Pancreas (tissue), 10 donors: ENCODE results near the gene DAAM2. TPM values are rescaled to one million over a fixed set of nuclear protein-coding genes. Genes with fewer than 3 reads are reported as not detected.

ENCODE experiments used
- ATAC-seq, 4 donors: fragments of 200-7000 bp; cut with Tn5 transposase; one replicate each; pipeline versions ENCODE4 v1.8.0 to v1.9.1; 2020; ENCODE audit warnings: mild to moderate bottlenecking in 4 of 4, moderate library complexity in 4 of 4
- DNase-seq, 6 donors: peaks; one replicate each; pipeline ENCODE4 v3.0.0-alpha.2; 2020
- FAIRE-seq: peaks from 2 replicates; lab custom pipeline; 2012; peaks lifted over from hg19 to GRCh38; lab: Jason Lieb, UNC
- H3K27ac ChIP-seq, 4 donors: fragments of 200-600 bp; sonication (generic); 1 replicate in 3 of 4; 2 replicates in 1 of 4; pipeline versions ENCODE4 v1.5.0 to v1.8.0; 2020
- H3K27me3 ChIP-seq, 4 donors: fragments of 200-600 bp; one replicate each; pipeline ENCODE4 v1.8.0; 2021
- H3K36me3 ChIP-seq, 3 donors: fragments of 200-600 bp; sonication (generic) in 1 of 3; one replicate each; pipeline versions ENCODE4 v1.5.0 to v1.8.0; 2020 to 2021
- H3K4me1 ChIP-seq, 3 donors: fragments of 200-600 bp; one replicate each; pipeline ENCODE4 v1.8.0; 2021
- H3K4me3 ChIP-seq, 4 donors: fragments of 200-600 bp; sonication (generic) in 2 of 4; one replicate each; pipeline versions ENCODE4 v1.5.0 to v1.8.0; 2020 to 2021
- H3K9me3 ChIP-seq, 4 donors: fragments of 200-600 bp; one replicate each; pipeline ENCODE4 v1.8.0; 2021
- CTCF ChIP-seq, 4 donors: fragments of 200-600 bp; sonication (generic) in 3 of 4; IDR thresholded peaks; one replicate each; pipeline versions ENCODE4 v1.5.0 to v1.8.0; 2021; ENCODE audit warnings: antibody characterized with exemption in 4 of 4
- WGBS, 2 donors: extraction: QIAGEN DNeasy Blood & Tissue Kit; methylation state at CpG; one replicate each; pipeline ENCODE4 v1.1.7; 2013; 5-methylcytosine and 5-hydroxymethylcytosine counted together
- intact Hi-C, 3 donors: fragments of 100-400 bp; cut with DNase I; formaldehyde crosslinking; loops; one replicate each; pipeline versions ENCODE4 v1.11.1 to v1.14.2; 2022
- polyA plus RNA-seq, 2 donors: library from polyadenylated mRNA; stranded (reverse); fragments of 200-250 nt; gene quantifications; one replicate each; pipeline ENCODE4 v1.2.3, GENCODE V29; 2013
- total RNA-seq, 6 donors: library from RNA; stranded (reverse); fragmentation: NEBNext Ultra II Directional in 4 of 6; extraction: Animal tissue kit (Norgen Biotek cat#: 25700) in 4 of 6; gene quantifications; one replicate each; pipeline versions ENCODE4 v1.2.1 to v1.2.4, GENCODE V29; 2021 to 2023
- donor health status: healthy with polysubstance abuse.
- donor health status: DM: no; HTN: no; CAD: no; lungs with moderate emphysema.
- donor health status: DM: no; HTN: no; CAD: no.
- donor health status: control.
- donor health status: control.
- donor health status: Bipolar disorder and iron deficiency.
- donor health status: DM: yes; HTN: yes; CAD: no.
- donor health status: DM: no; HTN: no; CAD: no.
- donor health status: DM: no; HTN: no; CAD: no.
- donor health status: DM: yes; HTN: yes; CAD: no.

DAAM2 gene
- total and polyA plus RNA-seq, 8 donors, result 4.0 to 10.5 (median 7.2) TPM

GRCh38 chr6:39941138-39941537, 149.0 kb downstream of the DAAM2 start:
- peaks cover 0 to 9% (median 0%) of the 10 kb centered on the region in 3 donors for H3K4me1 ChIP-seq
- H3K9me3 ChIP-seq, result no peaks in the 10 kb centered on the region
- 95 to 96% methylated on average over 6 of the region's 6 CpGs for WGBS, 2 donors
- TF ChIP-seq CTCF (IDR thresholded peaks at IDR 0.05), result no peak
- intact Hi-C loops, result no loop called here
- no peak overlapping the region for H3K4me3 ChIP-seq
- no peak for FAIRE-seq
- ATAC-seq, result no peak
- H3K27me3 ChIP-seq, result no peaks in the 10 kb centered on the region
- no peaks in the 10 kb centered on the region for H3K36me3 ChIP-seq
- H3K27ac ChIP-seq, result no peak overlapping the region
- no peak for DNase-seq

- Histone ChIP-seq H3K4me3 (no peak overlapping the region), H3K27me3 (no peaks in the 10 kb centered on the region), H3K36me3 (no peaks in the 10 kb centered on the region), H3K9me3 (no peaks in the 10 kb centered on the region), H3K27ac (no peak overlapping the region), H3K4me1 (peaks cover 0 to 9% (median 0%) of the 10 kb centered on the region in 3 donors)
- no peak for TF ChIP-seq CTCF (IDR thresholded peaks at IDR 0.05)
- 93 to 97% methylated on average over 4 of the region's 4 CpGs for WGBS, 2 donors
- no peak for ATAC-seq
- DNase-seq, result no peak
- intact Hi-C loops, result no loop called here
- FAIRE-seq, result no peak
These were observed 149.6 kb downstream of the DAAM2 start for GRCh38 chr6:39941820-39942219.

- peak in 1 of 6 donors; percentile 35 for DNase-seq
- ATAC-seq, result peak; percentile 63 to 88 (median 75)
These were observed 150.9 kb downstream of the DAAM2 start for GRCh38 chr6:39942903-39943580.

GRCh38 chr6:39945626-39946025, 153.4 kb downstream of the DAAM2 start:
- FAIRE-seq (no peak), ATAC-seq (no peak), DNase-seq (no peak)
- no peaks in the 10 kb centered on the region for H3K9me3 ChIP-seq
- H3K4me1 ChIP-seq, result peaks cover 0 to 9% (median 0%) of the 10 kb centered on the region in 3 donors
- no peak overlapping the region for H3K27ac ChIP-seq
- TF ChIP-seq CTCF (IDR thresholded peaks at IDR 0.05), result no peak
- H3K27me3 ChIP-seq, result no peaks in the 10 kb centered on the region
- no peak overlapping the region for H3K4me3 ChIP-seq
- intact Hi-C loops, result no loop called here
- WGBS, 2 donors, result 87 to 89% methylated on average over 1 of the region's 1 CpG
- H3K36me3 ChIP-seq, result no peaks in the 10 kb centered on the region

More at GRCh38 chr6:39942903-39943580, 150.9 kb downstream of the DAAM2 start:
- H3K9me3 ChIP-seq, result no peaks in the 10 kb centered on the region
- no peak for FAIRE-seq
- no peak overlapping the region for H3K4me3 ChIP-seq
- no peak overlapping the region for H3K27ac ChIP-seq
- H3K27me3 ChIP-seq, result no peaks in the 10 kb centered on the region
- WGBS, 2 donors, result 50 to 53% methylated on average over 7 of the region's 7 CpGs
- no peak for TF ChIP-seq CTCF (IDR thresholded peaks at IDR 0.05)
- intact Hi-C loops, result no loop called here
- H3K4me1 ChIP-seq, result peaks cover 0 to 9% (median 0%) of the 10 kb centered on the region in 3 donors
- no peaks in the 10 kb centered on the region for H3K36me3 ChIP-seq

- ATAC-seq (no peak), DNase-seq (no peak), FAIRE-seq (no peak)
- Histone ChIP-seq H3K27ac (no peak overlapping the region), H3K4me3 (no peak overlapping the region), H3K4me1 (peaks cover 0 to 7% (median 0%) of the 10 kb centered on the region in 3 donors), H3K27me3 (no peaks in the 10 kb centered on the region), H3K9me3 (no peaks in the 10 kb centered on the region), H3K36me3 (no peaks in the 10 kb centered on the region)
- TF ChIP-seq CTCF (IDR thresholded peaks at IDR 0.05), result no peak
- WGBS, 2 donors, result 74 to 91% methylated on average over 5 of the region's 5 CpGs
- intact Hi-C loops, result no loop called here
These were observed 155.5 kb downstream of the DAAM2 start for GRCh38 chr6:39947611-39948068.
